Immature natural killer cell (primary cell): ENCODE data around the gene ZNF275. TPM values are rescaled to one million over a fixed set of nuclear protein-coding genes. Genes with fewer than 3 reads are reported as not detected.
A peak's percentile ranks its signal among the peaks of the same experiment; 100 is the strongest.

Source experiments
- DNase-seq, 3 donors: peaks; one replicate each; pipeline ENCODE4 v3.0.0; 2022; ENCODE audit warnings: mixed read lengths in 1 of 3
- H3K27ac Mint-ChIP-seq, 6 donors: one replicate each; pipeline ENCODE4 v1.8.0; 2020; ENCODE audit warnings: mixed read lengths in 6 of 6, mild to moderate bottlenecking in 5 of 6, inconsistent platforms in 4 of 6, moderate library complexity in 3 of 6
- H3K27me3 Mint-ChIP-seq, 3 donors: one replicate each; pipeline ENCODE4 v1.8.0; 2020 to 2021; ENCODE audit warnings: low read depth in 3 of 3, mild to moderate bottlenecking in 3 of 3, mixed read lengths in 3 of 3, moderate library complexity in 3 of 3, inconsistent platforms in 1 of 3
- H3K36me3 Mint-ChIP-seq, 3 donors: one replicate each; pipeline ENCODE4 v1.8.0; 2020; ENCODE audit warnings: mixed read lengths in 3 of 3, inconsistent platforms in 2 of 3, mild to moderate bottlenecking in 2 of 3
- H3K4me1 Mint-ChIP-seq, 2 donors: one replicate each; pipeline ENCODE4 v1.8.0; 2020; ENCODE audit warnings: inconsistent platforms in 2 of 2, mild to moderate bottlenecking in 2 of 2, mixed read lengths in 2 of 2, moderate library complexity in 1 of 2
- H3K4me3 Mint-ChIP-seq, 5 donors: one replicate each; pipeline ENCODE4 v1.8.0; 2020; ENCODE audit warnings: mild to moderate bottlenecking in 5 of 5, mixed read lengths in 5 of 5, inconsistent platforms in 3 of 5, moderate library complexity in 3 of 5
- H3K9me3 Mint-ChIP-seq, 6 donors: one replicate each; pipeline ENCODE4 v1.8.0; 2020; ENCODE audit warnings: mild to moderate bottlenecking in 6 of 6, mixed read lengths in 6 of 6, inconsistent platforms in 4 of 6, moderate library complexity in 3 of 6
- polyA plus RNA-seq, 3 donors: library from polyadenylated mRNA; unstranded; fragments of 300-500 nt; fragmentation: Illumina TruSeq; gene quantifications; one replicate each; pipeline ENCODE4 v1.2.3, GENCODE V29; 2021

The ZNF275 gene
- polyA plus RNA-seq, 3 donors from 2014 or later = 3.1 to 5.2 (median 3.2) TPM

- Mint-ChIP-seq H3K27me3 (peaks cover 0 to 4% (median 0%) of the 10 kb centered on the region in 3 donors), H3K27ac (no peak overlapping the region), H3K4me3 (no peak overlapping the region), H3K36me3 (no peaks in the 10 kb centered on the region), H3K9me3 (no peaks in the 10 kb centered on the region), H3K4me1 (peaks cover 0 to 7% of the 10 kb centered on the region in 2 donors)
- DNase-seq = no peak
Observed at GRCh38 chrX:153394612-153395011, 60.7 kb downstream of the ZNF275 start.

- no peak for DNase-seq
- Mint-ChIP-seq H3K27ac (no peak overlapping the region), H3K9me3 (no peaks in the 10 kb centered on the region), H3K36me3 (no peaks in the 10 kb centered on the region), H3K4me3 (peak overlapping the region in 1 of 5 donors; percentile 48), H3K27me3 (peaks cover 0 to 4% (median 0%) of the 10 kb centered on the region in 3 donors), H3K4me1 (peaks cover 0 to 7% of the 10 kb centered on the region in 2 donors)
Observed at GRCh38 chrX:153395613-153396319, 61.8 kb downstream of the ZNF275 start.

GRCh38 chrX:153396320-153397195 lies 62.6 kb downstream of the ZNF275 start:
- Mint-ChIP-seq H3K27ac (no peak overlapping the region), H3K36me3 (no peaks in the 10 kb centered on the region), H3K4me1 (peaks cover 0 to 7% of the 10 kb centered on the region in 2 donors)

GRCh38 chrX:153397256-153397960 lies 63.5 kb downstream of the ZNF275 start:
- Mint-ChIP-seq H3K4me1 (peaks cover 0 to 7% of the 10 kb centered on the region in 2 donors), H3K36me3 (no peaks in the 10 kb centered on the region), H3K4me3 (no peak overlapping the region), H3K27me3 (peaks cover 0 to 5% (median 3%) of the 10 kb centered on the region in 3 donors), H3K9me3 (no peaks in the 10 kb centered on the region), H3K27ac (no peak overlapping the region)
- no peak for DNase-seq

More at GRCh38 chrX:153396320-153397195, 62.6 kb downstream of the ZNF275 start:
- Mint-ChIP-seq H3K27me3 (peaks cover 0 to 4% (median 0%) of the 10 kb centered on the region in 3 donors), H3K9me3 (no peaks in the 10 kb centered on the region), H3K4me3 (no peak overlapping the region)
- no peak for DNase-seq

GRCh38 chrX:153398275-153398960 lies 64.5 kb downstream of the ZNF275 start:
- no peak overlapping the region for H3K27ac Mint-ChIP-seq
- no peak for DNase-seq
- H3K27me3 Mint-ChIP-seq = peaks cover 5 to 7% (median 6%) of the 10 kb centered on the region in 3 donors
- peaks cover 0 to 7% of the 10 kb centered on the region in 2 donors for H3K4me1 Mint-ChIP-seq
- no peak overlapping the region for H3K4me3 Mint-ChIP-seq
- no peaks in the 10 kb centered on the region for H3K9me3 Mint-ChIP-seq
- no peaks in the 10 kb centered on the region for H3K36me3 Mint-ChIP-seq

- no peak overlapping the region for H3K4me3 Mint-ChIP-seq
- H3K4me1 Mint-ChIP-seq = peaks cover 0 to 2% of the 10 kb centered on the region in 2 donors
Observed at GRCh38 chrX:153400146-153401132, 66.5 kb downstream of the ZNF275 start.

GRCh38 chrX:153401133-153401764 lies 67.3 kb downstream of the ZNF275 start, which contains the start of gene PNMA6E:
TSS of gene PNMA6E (minus strand) at chrX:153401350. CDS start at chrX:153398849, 2,501 bp downstream.
- Mint-ChIP-seq H3K9me3 (no peaks in the 10 kb centered on the region), H3K36me3 (no peaks in the 10 kb centered on the region), H3K4me1 (no peaks in the 10 kb centered on the region), H3K4me3 (no peak within 1 kb of the TSS), H3K27ac (no peak within 1 kb of the TSS), H3K27me3 (peaks cover 3 to 9% (median 7%) of the 10 kb centered on the region in 3 donors)
- no peak for DNase-seq

More at GRCh38 chrX:153400146-153401132, 66.5 kb downstream of the ZNF275 start:
- Mint-ChIP-seq H3K27me3 (peaks cover 3 to 9% (median 7%) of the 10 kb centered on the region in 3 donors), H3K27ac (no peak overlapping the region), H3K9me3 (no peaks in the 10 kb centered on the region), H3K36me3 (no peaks in the 10 kb centered on the region)
- DNase-seq = peak; percentile 30 to 43 (median 36)

Other genes starting within 250 kb of the ZNF275 start
- gene MAGEA1, start 154.9 kb upstream of the ZNF275 start, polyA plus RNA-seq = not detected
- gene PNMA6F, start 12.4 kb upstream of the ZNF275 start, polyA plus RNA-seq = not detected
- gene PNMA6E, start 67.2 kb downstream of the ZNF275 start, polyA plus RNA-seq = not detected
- gene ZFP92, start 77.3 kb downstream of the ZNF275 start, polyA plus RNA-seq = under 1 TPM in 2 of 3 donors, not detected in 1; 0.19 to 0.45 TPM
- gene TREX2, start 111.9 kb downstream of the ZNF275 start, polyA plus RNA-seq = under 1 TPM in 2 of 3 donors, not detected in 1; 0.64 to 0.67 TPM
- gene HAUS7, start 136.4 kb downstream of the ZNF275 start, polyA plus RNA-seq = 10 to 100 TPM; 36.3 to 49.5 (median 43.2) TPM
- gene BGN, start 160.8 kb downstream of the ZNF275 start, polyA plus RNA-seq = not detected
- not detected for gene ATP2B3, start 183.5 kb downstream of the ZNF275 start, polyA plus RNA-seq